GM18870 (cell line): ENCODE measurements around the gene UBE2QL1.

Source experiments
- ATAC-seq: cut with Tn5 transposase; IDR thresholded peaks from one replicate; pipeline ENCODE4 v1.9.1; 2021; ENCODE audit warnings: moderate library complexity; ENCODE audit not compliant: unreplicated experiment

Gene UBE2QL1

GRCh38 chr5:6448622-6449464 lies at the start of gene UBE2QL1:
TSS of gene UBE2QL1 (plus strand) at chr5:6448859. CDS start at chr5:6448894, 35 bp downstream.
- no peak for ATAC-seq

DNA sequence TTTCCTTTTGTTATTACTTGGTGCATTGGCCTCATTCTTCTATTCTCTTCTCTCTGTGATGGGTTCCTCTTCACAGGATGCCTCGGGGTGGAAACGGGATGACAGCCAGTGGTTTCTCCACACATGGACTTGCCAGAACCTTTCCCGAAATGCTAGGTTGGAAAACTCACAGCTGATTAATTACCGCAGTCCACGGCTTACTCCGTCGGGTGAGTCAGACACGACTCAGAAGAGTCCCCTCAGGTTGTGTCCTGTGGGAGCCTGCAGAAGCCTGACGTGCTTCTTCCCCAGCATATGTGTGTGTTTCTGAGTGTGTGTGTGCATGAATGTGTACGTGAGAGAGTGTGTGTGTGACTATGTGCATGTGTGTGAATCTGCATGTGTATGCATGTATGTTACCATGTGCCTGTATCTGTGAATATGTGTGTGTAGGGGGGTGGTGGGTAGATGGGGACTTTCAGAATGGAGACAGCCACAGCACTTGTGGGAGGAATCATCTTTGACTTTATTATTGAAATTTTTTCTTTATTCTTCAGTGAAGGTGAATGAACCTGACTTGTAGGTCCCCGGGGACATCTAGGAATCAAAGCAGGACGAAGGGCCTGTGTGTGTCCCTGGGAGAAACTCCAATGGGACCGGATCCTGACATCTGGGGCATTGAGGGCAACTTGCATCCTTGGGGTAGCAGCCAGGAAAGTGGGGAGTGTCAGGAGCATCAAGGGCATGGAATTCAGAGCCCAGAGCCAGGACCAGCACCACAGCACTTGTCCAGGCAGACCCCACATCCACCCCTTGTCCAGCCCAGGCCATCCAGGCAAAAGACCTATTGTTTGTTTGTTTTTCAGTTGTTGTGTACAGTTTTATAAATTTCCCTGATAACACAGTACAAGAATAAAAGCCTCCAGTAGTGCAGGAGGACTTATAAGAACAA lies 48.4 kb upstream of the UBE2QL1 start:
- ATAC-seq, result no peak

DNA sequence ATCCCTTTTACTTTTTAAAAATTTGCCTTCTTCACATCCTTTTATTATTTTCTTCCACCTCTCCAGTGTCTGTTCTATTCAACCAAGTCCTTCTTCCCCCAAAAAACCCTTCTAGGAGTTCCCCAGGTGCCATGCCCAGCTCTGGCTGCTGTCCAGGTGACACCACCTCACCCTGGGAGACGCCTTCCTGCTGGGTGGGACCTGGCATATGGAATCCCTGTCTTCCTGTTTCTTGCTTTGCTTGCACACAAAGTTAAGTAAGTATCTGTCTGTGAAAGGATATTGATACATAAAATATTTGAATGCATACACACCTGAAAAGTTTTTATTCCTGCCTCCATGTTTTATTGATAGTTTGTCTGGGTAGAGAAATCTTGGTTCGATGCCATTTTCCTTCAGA lies 47.2 kb upstream of the UBE2QL1 start:
- no peak for ATAC-seq

GRCh38 chr5:6402939-6403338 lies 45.7 kb upstream of the UBE2QL1 start:
- no peak for ATAC-seq

DNA sequence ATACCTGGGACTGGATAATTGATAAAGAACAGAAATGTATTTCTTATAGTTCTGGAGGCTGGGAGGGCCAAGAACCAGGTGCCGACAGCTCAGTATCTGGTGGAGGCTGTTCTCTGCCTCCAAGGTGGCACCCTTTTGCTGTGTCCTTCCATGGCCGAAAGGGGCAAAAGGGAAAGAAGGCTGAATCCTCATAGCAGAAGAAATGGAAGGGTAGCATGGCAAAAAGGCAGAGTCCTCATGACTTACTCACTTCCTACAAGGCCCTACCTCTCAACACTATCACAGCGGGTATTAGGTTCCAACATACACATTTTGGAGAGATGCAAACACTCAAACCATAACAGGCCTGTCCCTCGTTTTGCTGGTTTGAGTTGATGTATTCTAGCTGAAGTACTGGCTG lies 45.2 kb upstream of the UBE2QL1 start:
- ATAC-seq, result no peak

GRCh38 chr5:6404129-6404528 lies 44.5 kb upstream of the UBE2QL1 start:
- ATAC-seq, result no peak

DNA sequence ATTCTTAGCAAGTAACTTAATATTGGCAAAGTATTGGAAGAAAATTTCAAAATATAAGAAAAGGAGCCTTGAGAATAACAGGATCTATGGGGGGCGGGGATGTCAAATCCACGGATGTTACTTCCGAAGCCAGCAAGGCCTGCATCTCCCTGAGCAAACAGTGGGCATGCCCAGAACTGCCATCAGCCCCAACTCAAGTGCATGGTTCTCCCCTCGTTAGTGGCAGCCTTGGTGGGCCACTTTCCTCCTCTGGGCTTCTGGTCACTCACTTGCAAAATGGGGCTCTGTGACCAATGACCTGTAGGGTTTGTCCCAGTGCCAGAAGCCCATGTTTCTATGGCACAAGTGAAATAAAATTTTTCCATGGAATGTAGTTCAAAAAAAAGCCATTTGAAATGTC lies 43.1 kb upstream of the UBE2QL1 start:
- ATAC-seq, result no peak

DNA sequence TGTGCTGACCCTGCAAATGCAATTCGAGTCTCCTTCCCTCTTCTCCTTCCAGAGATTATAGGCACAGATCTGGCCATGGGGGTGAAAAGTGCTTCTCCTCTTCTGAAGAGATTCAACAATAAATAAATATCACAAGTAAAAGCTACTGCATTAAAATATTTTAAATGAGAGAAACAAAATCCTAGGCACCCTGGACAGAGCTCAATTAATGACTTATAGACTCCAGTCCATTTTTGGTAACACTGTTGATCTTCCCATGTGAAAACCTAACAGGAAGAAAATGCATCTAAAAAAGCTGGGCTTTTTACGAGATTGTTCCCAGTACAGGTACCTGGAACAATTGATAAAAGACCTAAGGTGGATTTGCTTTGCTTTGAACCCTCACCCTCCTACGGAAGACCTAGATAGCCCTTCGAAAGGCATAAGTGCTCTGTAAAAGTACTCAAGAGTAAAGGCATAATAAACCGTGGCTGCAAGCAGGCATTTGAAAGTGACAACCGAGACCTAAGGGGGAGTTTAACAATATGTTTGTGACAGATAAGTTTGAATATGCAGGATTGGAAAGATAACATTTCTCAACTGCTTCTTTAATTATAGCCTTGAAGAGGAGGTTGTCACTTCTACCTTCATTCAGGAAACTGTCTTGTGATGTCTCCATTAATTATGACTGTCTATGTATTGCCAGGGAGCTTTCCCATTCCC lies 41.0 kb upstream of the UBE2QL1 start:
- ATAC-seq, result no peak

DNA sequence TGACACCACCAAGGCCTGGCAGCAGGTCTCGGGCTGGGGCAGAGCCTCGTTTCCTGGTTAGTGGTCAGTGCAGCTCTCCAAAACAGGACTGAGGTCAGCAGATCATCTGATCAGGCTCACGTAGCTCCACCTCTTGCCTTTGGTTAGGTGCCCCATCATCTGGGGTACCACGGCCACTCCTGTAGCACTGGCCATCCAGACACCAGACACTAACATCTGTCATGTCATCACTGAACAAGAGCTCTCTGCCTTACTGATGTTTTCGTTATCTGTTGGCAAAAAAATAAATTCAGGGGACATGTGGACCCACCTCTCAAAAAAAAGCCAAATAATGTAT lies 40.4 kb upstream of the UBE2QL1 start:
- ATAC-seq, result no peak

GRCh38 chr5:6408627-6409446 lies 39.8 kb upstream of the UBE2QL1 start:
- ATAC-seq, result no peak

DNA sequence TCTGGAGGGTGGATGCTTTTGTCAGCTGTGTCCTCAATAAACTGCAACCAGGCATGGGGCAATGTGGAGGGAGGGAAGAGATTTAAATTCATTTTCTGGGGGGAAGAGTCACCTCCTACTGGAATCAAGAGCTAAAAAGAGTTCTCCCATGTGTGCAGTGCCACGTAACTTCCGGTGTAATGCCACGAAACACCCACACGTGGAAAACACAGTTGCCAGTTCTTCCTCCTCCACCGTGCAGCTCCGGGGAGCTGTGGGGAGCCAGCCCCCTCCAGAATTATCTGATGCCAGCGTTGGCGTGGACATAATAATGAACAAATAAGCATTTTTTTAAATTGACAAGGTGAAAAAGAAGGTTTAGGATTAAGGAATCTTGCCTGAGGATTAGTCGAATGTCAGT lies 38.2 kb upstream of the UBE2QL1 start:
- no peak for ATAC-seq

- ATAC-seq, result no peak
Measured at GRCh38 chr5:6411141-6411540, 37.5 kb upstream of the UBE2QL1 start.

- no peak for ATAC-seq
Measured at GRCh38 chr5:6412811-6413210, 35.8 kb upstream of the UBE2QL1 start.

DNA sequence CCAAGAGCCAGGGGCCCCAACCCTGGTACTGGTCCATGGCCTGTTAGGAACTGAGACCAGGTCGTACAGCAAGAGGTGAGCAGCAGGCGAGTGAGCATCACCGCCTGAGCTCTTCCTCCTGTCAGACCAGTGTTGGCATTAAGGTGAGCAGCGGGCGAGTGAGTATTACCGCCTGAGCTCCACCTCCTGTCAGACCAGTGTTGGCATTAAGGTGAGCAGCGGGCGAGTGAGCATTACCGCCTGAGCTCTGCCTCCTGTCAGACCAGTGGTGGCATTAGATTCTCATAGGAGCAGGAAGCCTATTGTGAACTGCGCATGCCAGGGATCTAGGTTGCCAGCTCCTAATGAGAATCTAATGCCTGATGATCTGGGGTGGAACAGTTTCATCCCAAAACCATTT lies 31.0 kb upstream of the UBE2QL1 start:
- no peak for ATAC-seq

- no peak for ATAC-seq
Measured at GRCh38 chr5:6418679-6419276, 29.9 kb upstream of the UBE2QL1 start.

DNA sequence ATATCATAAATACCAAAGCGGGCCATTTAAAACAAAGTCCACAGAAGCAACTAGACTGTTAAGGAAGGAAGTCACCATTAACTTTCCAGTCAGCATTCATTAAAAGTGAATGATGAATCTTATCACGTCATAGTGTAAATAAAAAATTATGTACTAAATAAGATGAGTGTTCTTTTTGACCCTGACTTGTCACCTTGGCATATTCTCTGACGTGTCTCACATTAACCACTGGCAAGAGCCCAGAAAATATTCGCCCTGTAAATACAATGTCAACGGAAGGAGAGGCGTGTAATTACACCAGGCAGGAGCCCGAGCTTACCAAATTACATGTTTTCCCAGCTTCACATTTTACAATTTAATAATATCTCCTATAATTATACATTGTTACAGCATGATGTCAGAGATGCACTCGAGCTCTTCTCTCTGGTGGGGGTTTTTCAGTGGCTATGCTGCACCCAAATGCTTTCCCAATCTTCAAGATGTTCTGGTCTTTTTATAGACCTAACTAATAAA lies 29.3 kb upstream of the UBE2QL1 start:
- ATAC-seq, result no peak

DNA sequence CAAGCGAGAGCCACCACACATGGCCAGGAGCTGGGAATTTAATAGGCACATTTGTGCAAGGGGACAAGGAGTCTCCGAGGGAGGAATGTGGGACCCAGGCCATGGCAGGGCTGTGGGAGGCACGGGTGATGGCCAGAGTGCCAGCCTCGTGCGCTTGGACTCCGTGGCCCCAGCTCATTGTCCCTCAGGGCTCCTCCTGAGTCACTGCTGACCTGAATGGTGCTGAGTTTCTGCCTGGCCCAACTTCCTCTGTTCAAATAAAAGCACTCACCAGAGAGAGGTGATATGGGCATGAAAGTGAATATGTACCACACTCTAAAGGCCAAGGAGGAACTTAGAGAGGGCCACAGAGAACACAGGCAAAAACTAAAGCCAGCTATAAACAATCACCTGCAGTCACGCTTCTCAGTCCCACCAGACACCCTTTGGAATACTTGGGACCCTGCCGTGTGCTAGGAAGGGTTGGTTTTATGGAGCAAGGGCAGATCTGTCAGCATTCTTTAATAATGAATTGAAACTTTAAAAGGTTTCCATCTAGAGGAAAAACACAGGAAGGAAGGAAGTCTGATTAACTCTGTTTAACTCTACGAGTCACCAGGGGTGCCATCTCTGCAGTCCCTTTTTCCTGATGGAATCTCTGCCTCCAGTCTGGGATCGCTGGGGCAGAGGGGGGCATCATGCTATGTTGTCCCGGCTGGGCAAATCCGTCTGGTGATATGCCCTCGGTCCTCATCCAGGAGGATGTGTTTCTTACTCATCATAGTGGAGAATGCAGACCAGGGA lies 25.1 kb upstream of the UBE2QL1 start:
- ATAC-seq, result no peak

DNA sequence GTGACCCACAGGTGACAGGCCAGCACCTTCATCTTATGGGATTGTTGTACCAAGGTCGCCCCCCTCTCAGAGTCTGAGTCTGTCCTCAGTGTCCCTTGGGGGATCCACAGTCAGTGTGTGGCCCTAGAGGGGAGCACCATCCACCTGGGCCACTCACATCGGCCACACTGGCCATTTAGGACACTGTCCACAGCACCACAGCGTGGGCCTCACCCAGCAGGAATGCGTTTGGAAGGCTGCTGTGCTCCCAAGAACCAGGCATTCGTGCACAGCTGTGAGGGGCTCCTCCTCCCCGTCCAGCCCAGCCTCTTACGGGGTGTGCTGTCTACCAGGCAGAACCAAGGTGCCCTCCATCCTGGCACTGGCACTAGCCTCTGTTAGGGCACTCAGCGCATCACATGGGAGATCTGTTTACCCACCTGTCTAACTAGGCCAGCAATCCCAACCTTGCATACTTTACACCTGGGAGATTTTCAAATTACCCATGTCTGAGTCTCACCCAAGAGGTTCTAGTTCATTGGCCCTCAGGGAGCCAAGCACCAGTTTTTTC lies 24.5 kb upstream of the UBE2QL1 start:
- no peak for ATAC-seq

DNA sequence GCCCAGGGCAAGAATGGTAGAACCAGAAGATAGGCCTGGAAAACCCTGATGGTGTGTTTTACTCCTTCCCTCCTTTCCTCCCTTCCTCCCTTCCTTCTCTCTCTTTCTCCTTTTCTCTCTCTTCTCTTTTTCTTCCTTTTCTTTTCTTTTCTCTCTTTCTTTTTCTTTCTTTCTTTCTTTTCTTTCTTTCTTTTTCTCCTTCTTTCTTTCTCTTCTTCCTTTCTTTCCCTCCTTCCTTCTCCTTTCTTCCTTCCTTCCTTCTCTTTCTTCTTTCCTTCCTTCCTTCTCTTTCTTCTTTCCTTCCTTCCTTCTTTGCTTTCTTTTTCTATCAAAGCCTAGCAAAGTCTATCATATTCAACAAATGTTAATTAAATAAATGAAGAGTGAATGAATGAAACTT lies 24.0 kb upstream of the UBE2QL1 start:
- ATAC-seq, result no peak
